ENCODE data around the gene BMP4.

- no peak for TF ChIP-seq CTCF (IDR thresholded peaks at IDR 0.05)
- no peak for TF ChIP-seq EP300 (IDR thresholded peaks at IDR 0.05)
- TF ChIP-seq POLR2AphosphoS5 (IDR thresholded peaks at IDR 0.05): no peak
- no peak for TF ChIP-seq POLR2A (IDR thresholded peaks at IDR 0.05)
Measured at GRCh38 chr14:53969326-53969725, 12.7 kb upstream of the BMP4 start.

All from suprapubic skin (tissue), 4 donors.